HEK293 (cell line): ENCODE data around the gene AKAP6.

Source experiments
- HOXC10 ChIP-seq: sonication (generic); formaldehyde crosslinking; IDR thresholded peaks from 2 replicates; pipeline ENCODE4 v1.8.1; 2023; ENCODE audit warnings: mild to moderate bottlenecking, missing genetic modification reagents
- HOXD13 ChIP-seq: sonication (generic); formaldehyde crosslinking; IDR thresholded peaks from 2 replicates; pipeline ENCODE4 v1.8.0; 2022; ENCODE audit warnings: missing genetic modification reagents, borderline replicate concordance
- KLF9 ChIP-seq: fragments of 450-650 bp; formaldehyde crosslinking; IDR thresholded peaks from 2 replicates; pipeline ENCODE4 v1.5.1; 2016; ENCODE audit warnings: missing biosample characterization, missing genetic modification characterization, low read depth
- ZFP37 ChIP-seq: fragments of 450-650 bp; formaldehyde crosslinking; IDR thresholded peaks from 2 replicates; pipeline ENCODE4 v1.5.1; 2016; ENCODE audit warnings: missing biosample characterization, missing genetic modification characterization
- ZFP69B ChIP-seq: fragments of 450-650 bp; formaldehyde crosslinking; IDR thresholded peaks from 2 replicates; pipeline ENCODE4 v1.5.1; 2016; ENCODE audit warnings: missing biosample characterization, missing genetic modification characterization
- ZNF211 ChIP-seq: fragments of 450-650 bp; formaldehyde crosslinking; IDR thresholded peaks from 2 replicates; pipeline ENCODE4 v1.5.1; 2016; ENCODE audit warnings: low read depth, missing biosample characterization, missing genetic modification characterization
- ZNF391 ChIP-seq: fragments of 450-650 bp; formaldehyde crosslinking; IDR thresholded peaks from 2 replicates; pipeline ENCODE4 v1.5.1; 2016; ENCODE audit warnings: low read depth, missing biosample characterization, missing genetic modification characterization, borderline replicate concordance
- ZNF792 ChIP-seq: fragments of 450-650 bp; formaldehyde crosslinking; IDR thresholded peaks from 2 replicates; pipeline ENCODE4 v1.5.1; 2016; ENCODE audit warnings: missing biosample characterization, missing genetic modification characterization
- TF ChIP-seq, protein P1 (sequence below): fragments of 450-650 bp; formaldehyde crosslinking; IDR thresholded peaks from 2 replicates; pipeline ENCODE4 v1.5.1; 2016; ENCODE audit warnings: missing biosample characterization, missing genetic modification characterization
- TF ChIP-seq, protein P2 (sequence below): fragments of 450-650 bp; formaldehyde crosslinking; IDR thresholded peaks from 2 replicates; pipeline ENCODE4 v1.5.1; 2016; ENCODE audit warnings: missing biosample characterization, missing genetic modification characterization
- TF ChIP-seq, protein P3 (sequence below): fragments of 450-650 bp; formaldehyde crosslinking; IDR thresholded peaks from 2 replicates; pipeline ENCODE4 v1.5.1; 2016; ENCODE audit warnings: missing biosample characterization, missing genetic modification characterization
- TF ChIP-seq, protein P4 (sequence below): fragments of 450-650 bp; formaldehyde crosslinking; IDR thresholded peaks from 2 replicates; pipeline ENCODE4 v1.5.1; 2016; ENCODE audit warnings: missing biosample characterization, missing genetic modification characterization
- TF ChIP-seq, protein P5 (sequence below): fragments of 450-650 bp; formaldehyde crosslinking; conservative IDR thresholded peaks from 2 replicates; pipeline ENCODE4 v1.5.1; 2016; ENCODE audit warnings: low read depth, missing biosample characterization, missing genetic modification characterization

DNA sequence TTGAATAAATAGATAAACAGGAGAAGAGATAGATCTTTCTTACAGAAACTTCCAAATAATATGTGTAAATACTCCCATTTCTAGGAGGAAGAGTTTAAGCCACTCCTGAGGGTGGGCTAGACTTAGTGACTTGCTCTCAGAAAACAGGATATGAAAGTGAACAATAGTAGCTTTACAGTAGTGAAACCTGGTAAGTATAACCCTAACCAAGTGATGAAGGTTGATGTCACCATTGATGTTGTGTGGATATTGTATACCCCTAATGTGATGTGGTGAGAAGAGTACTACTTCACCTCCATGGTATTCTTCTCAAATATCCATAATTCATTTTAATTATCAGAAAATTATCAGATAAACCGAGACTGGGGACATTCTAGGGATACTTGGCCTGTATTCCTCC, 20.9 kb downstream of the AKAP6 start:
- no peak for TF ChIP-seq KLF9 (tag by site-specific recombination)
- no peak for TF ChIP-seq ZFP37 (tag by site-specific recombination)
- TF ChIP-seq, protein P1, sequence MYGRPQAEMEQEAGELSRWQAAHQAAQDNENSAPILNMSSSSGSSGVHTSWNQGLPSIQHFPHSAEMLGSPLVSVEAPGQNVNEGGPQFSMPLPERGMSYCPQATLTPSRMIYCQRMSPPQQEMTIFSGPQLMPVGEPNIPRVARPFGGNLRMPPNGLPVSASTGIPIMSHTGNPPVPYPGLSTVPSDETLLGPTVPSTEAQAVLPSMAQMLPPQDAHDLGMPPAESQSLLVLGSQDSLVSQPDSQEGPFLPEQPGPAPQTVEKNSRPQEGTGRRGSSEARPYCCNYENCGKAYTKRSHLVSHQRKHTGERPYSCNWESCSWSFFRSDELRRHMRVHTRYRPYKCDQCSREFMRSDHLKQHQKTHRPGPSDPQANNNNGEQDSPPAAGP (tag by site-specific recombination), result no peak
- TF ChIP-seq ZNF391 (tag by site-specific recombination), result no peak
- TF ChIP-seq, protein P2, sequence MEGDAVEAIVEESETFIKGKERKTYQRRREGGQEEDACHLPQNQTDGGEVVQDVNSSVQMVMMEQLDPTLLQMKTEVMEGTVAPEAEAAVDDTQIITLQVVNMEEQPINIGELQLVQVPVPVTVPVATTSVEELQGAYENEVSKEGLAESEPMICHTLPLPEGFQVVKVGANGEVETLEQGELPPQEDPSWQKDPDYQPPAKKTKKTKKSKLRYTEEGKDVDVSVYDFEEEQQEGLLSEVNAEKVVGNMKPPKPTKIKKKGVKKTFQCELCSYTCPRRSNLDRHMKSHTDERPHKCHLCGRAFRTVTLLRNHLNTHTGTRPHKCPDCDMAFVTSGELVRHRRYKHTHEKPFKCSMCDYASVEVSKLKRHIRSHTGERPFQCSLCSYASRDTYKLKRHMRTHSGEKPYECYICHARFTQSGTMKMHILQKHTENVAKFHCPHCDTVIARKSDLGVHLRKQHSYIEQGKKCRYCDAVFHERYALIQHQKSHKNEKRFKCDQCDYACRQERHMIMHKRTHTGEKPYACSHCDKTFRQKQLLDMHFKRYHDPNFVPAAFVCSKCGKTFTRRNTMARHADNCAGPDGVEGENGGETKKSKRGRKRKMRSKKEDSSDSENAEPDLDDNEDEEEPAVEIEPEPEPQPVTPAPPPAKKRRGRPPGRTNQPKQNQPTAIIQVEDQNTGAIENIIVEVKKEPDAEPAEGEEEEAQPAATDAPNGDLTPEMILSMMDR (tag by site-specific recombination), result no peak
- TF ChIP-seq, protein P3, sequence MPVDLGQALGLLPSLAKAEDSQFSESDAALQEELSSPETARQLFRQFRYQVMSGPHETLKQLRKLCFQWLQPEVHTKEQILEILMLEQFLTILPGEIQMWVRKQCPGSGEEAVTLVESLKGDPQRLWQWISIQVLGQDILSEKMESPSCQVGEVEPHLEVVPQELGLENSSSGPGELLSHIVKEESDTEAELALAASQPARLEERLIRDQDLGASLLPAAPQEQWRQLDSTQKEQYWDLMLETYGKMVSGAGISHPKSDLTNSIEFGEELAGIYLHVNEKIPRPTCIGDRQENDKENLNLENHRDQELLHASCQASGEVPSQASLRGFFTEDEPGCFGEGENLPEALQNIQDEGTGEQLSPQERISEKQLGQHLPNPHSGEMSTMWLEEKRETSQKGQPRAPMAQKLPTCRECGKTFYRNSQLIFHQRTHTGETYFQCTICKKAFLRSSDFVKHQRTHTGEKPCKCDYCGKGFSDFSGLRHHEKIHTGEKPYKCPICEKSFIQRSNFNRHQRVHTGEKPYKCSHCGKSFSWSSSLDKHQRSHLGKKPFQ, result no peak
- no peak for TF ChIP-seq HOXC10 (CRISPR knock-in tag)
- TF ChIP-seq, protein P4, sequence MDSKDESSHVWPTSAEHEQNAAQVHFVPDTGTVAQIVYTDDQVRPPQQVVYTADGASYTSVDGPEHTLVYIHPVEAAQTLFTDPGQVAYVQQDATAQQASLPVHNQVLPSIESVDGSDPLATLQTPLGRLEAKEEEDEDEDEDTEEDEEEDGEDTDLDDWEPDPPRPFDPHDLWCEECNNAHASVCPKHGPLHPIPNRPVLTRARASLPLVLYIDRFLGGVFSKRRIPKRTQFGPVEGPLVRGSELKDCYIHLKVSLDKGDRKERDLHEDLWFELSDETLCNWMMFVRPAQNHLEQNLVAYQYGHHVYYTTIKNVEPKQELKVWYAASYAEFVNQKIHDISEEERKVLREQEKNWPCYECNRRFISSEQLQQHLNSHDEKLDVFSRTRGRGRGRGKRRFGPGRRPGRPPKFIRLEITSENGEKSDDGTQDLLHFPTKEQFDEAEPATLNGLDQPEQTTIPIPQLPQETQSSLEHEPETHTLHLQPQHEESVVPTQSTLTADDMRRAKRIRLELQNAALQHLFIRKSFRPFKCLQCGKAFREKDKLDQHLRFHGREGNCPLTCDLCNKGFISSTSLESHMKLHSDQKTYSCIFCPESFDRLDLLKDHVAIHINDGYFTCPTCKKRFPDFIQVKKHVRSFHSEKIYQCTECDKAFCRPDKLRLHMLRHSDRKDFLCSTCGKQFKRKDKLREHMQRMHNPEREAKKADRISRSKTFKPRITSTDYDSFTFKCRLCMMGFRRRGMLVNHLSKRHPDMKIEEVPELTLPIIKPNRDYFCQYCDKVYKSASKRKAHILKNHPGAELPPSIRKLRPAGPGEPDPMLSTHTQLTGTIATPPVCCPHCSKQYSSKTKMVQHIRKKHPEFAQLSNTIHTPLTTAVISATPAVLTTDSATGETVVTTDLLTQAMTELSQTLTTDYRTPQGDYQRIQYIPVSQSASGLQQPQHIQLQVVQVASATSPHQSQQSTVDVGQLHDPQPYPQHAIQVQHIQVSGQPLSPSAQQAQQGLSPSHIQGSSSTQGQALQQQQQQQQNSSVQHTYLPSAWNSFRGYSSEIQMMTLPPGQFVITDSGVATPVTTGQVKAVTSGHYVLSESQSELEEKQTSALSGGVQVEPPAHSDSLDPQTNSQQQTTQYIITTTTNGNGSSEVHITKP (tag by site-specific recombination), result no peak
- TF ChIP-seq ZNF211 (tag by site-specific recombination), result no peak
- TF ChIP-seq HOXD13 (CRISPR knock-in tag), result no peak
- TF ChIP-seq ZNF792 (tag by site-specific recombination), result no peak
- TF ChIP-seq, protein P5, sequence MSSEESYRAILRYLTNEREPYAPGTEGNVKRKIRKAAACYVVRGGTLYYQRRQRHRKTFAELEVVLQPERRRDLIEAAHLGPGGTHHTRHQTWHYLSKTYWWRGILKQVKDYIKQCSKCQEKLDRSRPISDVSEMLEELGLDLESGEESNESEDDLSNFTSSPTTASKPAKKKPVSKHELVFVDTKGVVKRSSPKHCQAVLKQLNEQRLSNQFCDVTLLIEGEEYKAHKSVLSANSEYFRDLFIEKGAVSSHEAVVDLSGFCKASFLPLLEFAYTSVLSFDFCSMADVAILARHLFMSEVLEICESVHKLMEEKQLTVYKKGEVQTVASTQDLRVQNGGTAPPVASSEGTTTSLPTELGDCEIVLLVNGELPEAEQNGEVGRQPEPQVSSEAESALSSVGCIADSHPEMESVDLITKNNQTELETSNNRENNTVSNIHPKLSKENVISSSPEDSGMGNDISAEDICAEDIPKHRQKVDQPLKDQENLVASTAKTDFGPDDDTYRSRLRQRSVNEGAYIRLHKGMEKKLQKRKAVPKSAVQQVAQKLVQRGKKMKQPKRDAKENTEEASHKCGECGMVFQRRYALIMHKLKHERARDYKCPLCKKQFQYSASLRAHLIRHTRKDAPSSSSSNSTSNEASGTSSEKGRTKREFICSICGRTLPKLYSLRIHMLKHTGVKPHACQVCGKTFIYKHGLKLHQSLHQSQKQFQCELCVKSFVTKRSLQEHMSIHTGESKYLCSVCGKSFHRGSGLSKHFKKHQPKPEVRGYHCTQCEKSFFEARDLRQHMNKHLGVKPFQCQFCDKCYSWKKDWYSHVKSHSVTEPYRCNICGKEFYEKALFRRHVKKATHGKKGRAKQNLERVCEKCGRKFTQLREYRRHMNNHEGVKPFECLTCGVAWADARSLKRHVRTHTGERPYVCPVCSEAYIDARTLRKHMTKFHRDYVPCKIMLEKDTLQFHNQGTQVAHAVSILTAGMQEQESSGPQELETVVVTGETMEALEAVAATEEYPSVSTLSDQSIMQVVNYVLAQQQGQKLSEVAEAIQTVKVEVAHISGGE, result no peak
- TF ChIP-seq ZFP69B (tag by site-specific recombination), result no peak
